Stimulated activated CD4-positive, alpha-beta T cell treated with anti-CD3 and anti-CD28 coated beads, Interleukin-2, amount 100 ng/mL, for 24 hours (primary cell): Measurements from ENCODE around the gene CYCS.
"Not testable (repeated sequence)": the region's sequence is repeated elsewhere in the genome, so short reads cannot be mapped to it uniquely, and the experiment has no call there.

Source experiments
- DNase-seq, 2 donors: peaks; one replicate each; pipeline ENCODE4 v3.0.0-alpha.2; 2020

Gene CYCS

GRCh38 chr7:25125137-25125946 is at the start of gene CYCS:
Gene CYCS (minus strand): TSS chr7:25125260. CDS start chr7:25124119, 1,141 bp downstream.
- DNase-seq = peak; percentile 99

- no peak for DNase-seq
These were observed 48.1 kb upstream of the CYCS start for GRCh38 chr7:25173184-25173583.

GRCh38 chr7:25171516-25171915 is 46.5 kb upstream of the CYCS start:
- no peak for DNase-seq

- DNase-seq = no peak
These were observed 46.0 kb upstream of the CYCS start for GRCh38 chr7:25171071-25171470.

- DNase-seq = no peak
These were observed 44.6 kb upstream of the CYCS start for GRCh38 chr7:25169683-25170082.

GRCh38 chr7:25168145-25168544 is 43.1 kb upstream of the CYCS start:
- no peak for DNase-seq

GRCh38 chr7:25167262-25167843 is 42.3 kb upstream of the CYCS start:
- no peak for DNase-seq

GRCh38 chr7:25159983-25160596 is 35.0 kb upstream of the CYCS start:
- DNase-seq = not testable (repeated sequence)

GRCh38 chr7:25158966-25159365 is 33.9 kb upstream of the CYCS start:
- no peak for DNase-seq

- no peak for DNase-seq
These were observed 26.7 kb upstream of the CYCS start for GRCh38 chr7:25151773-25152172.

- no peak for DNase-seq
These were observed 24.8 kb upstream of the CYCS start for GRCh38 chr7:25149836-25150235.

- DNase-seq = no peak
These were observed 23.9 kb upstream of the CYCS start for GRCh38 chr7:25148772-25149575.

GRCh38 chr7:25143763-25144162 is 18.7 kb upstream of the CYCS start:
- DNase-seq = no peak

GRCh38 chr7:25139536-25139935 is 14.5 kb upstream of the CYCS start:
- DNase-seq = no peak

GRCh38 chr7:25134358-25135010 is 9.4 kb upstream of the CYCS start:
- DNase-seq = no peak

- no peak for DNase-seq
These were observed 7.4 kb upstream of the CYCS start for GRCh38 chr7:25132430-25132829.

GRCh38 chr7:25126751-25127150 is 1.7 kb upstream of the CYCS start:
- no peak for DNase-seq

- peak; percentile 32 to 34 for DNase-seq
These were observed 459 bp downstream of the CYCS start for GRCh38 chr7:25124465-25125136.

GRCh38 chr7:25122373-25122772 is 2.7 kb downstream of the CYCS start:
- DNase-seq = no peak

- DNase-seq = no peak
These were observed 3.5 kb downstream of the CYCS start for GRCh38 chr7:25121599-25121998.

GRCh38 chr7:25119102-25119501 is 6.0 kb downstream of the CYCS start:
- DNase-seq = no peak
